DLD1 (cell line): ENCODE measurements around the gene ASTN1.
"Not testable (repeated sequence)": the region's sequence is repeated elsewhere in the genome, so short reads cannot be mapped to it uniquely, and the experiment has no call there.

Experiments used
- in situ Hi-C: cut with HindIII; loops from 2 replicates; pipeline ENCODE4 v1.10.0; 2017; ENCODE audit warnings: low sequenced_read_pairs

ASTN1 gene

GRCh38 chr1:177116941-177117340, 47.6 kb downstream of the ASTN1 start:
- in situ Hi-C loops = no loop called here

GRCh38 chr1:177106614-177107365, 57.7 kb downstream of the ASTN1 start:
- in situ Hi-C loops = no loop called here

- in situ Hi-C loops = no loop called here
These were observed 58.3 kb downstream of the ASTN1 start for GRCh38 chr1:177106196-177106595.

GRCh38 chr1:177103005-177103852, 61.3 kb downstream of the ASTN1 start:
- in situ Hi-C loops = no loop called here

GRCh38 chr1:177092001-177092400, 72.5 kb downstream of the ASTN1 start:
- in situ Hi-C loops = no loop called here

- in situ Hi-C loops = no loop called here
These were observed 73.5 kb downstream of the ASTN1 start for GRCh38 chr1:177091040-177091439.

GRCh38 chr1:177088966-177089365, 75.5 kb downstream of the ASTN1 start:
- in situ Hi-C loops = no loop called here

- in situ Hi-C loops = no loop called here
These were observed 81.4 kb downstream of the ASTN1 start for GRCh38 chr1:177082855-177083693.

- in situ Hi-C loops = no loop called here
These were observed 83.9 kb downstream of the ASTN1 start for GRCh38 chr1:177080564-177080963.

GRCh38 chr1:177077734-177078499, 86.6 kb downstream of the ASTN1 start:
- in situ Hi-C loops = no loop called here

- in situ Hi-C loops = no loop called here
These were observed 87.5 kb downstream of the ASTN1 start for GRCh38 chr1:177077006-177077405.

- in situ Hi-C loops = not testable (repeated sequence)
These were observed 89.7 kb downstream of the ASTN1 start for GRCh38 chr1:177074811-177075210.

GRCh38 chr1:177069490-177069889, 95.0 kb downstream of the ASTN1 start:
- in situ Hi-C loops = no loop called here

GRCh38 chr1:177067752-177068410, 96.6 kb downstream of the ASTN1 start:
- in situ Hi-C loops = no loop called here

GRCh38 chr1:177065430-177065829, 99.1 kb downstream of the ASTN1 start:
- in situ Hi-C loops = no loop called here

- in situ Hi-C loops = no loop called here
These were observed 100.9 kb downstream of the ASTN1 start for GRCh38 chr1:177063648-177064047.

GRCh38 chr1:177054542-177054941, 110.0 kb downstream of the ASTN1 start:
- in situ Hi-C loops = no loop called here

- in situ Hi-C loops = no loop called here
These were observed 110.9 kb downstream of the ASTN1 start for GRCh38 chr1:177053648-177054047.

GRCh38 chr1:177048314-177049069, 116.0 kb downstream of the ASTN1 start:
- in situ Hi-C loops = no loop called here
